OCI-M2 (cell line): ENCODE results near the gene SPATA1.

ENCODE experiments used
- DNase-seq: peaks from one replicate; lab custom pipeline; 2025; ENCODE audit not compliant: unreplicated experiment; lab: John Stamatoyannopoulos, UW

The SPATA1 gene, protein sequence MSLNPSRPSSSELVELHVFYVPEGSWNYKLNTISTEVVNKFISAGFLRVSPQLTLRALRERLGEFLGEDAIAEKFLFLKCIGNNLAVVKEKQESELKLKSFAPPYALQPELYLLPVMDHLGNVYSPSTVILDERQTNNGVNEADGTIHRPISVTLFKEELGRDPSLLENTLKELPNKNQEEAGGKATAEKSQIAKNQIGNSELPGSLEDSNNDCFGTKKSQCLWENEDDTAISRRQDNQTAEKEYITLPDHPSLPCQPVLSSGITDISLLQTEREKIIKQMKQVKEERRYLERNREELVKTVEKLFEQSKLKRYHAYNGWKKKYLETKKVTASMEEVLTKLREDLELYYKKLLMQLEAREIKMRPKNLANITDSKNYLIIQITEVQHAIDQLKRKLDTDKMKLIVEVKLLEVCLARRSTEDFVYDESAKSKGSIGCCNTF

DNA sequence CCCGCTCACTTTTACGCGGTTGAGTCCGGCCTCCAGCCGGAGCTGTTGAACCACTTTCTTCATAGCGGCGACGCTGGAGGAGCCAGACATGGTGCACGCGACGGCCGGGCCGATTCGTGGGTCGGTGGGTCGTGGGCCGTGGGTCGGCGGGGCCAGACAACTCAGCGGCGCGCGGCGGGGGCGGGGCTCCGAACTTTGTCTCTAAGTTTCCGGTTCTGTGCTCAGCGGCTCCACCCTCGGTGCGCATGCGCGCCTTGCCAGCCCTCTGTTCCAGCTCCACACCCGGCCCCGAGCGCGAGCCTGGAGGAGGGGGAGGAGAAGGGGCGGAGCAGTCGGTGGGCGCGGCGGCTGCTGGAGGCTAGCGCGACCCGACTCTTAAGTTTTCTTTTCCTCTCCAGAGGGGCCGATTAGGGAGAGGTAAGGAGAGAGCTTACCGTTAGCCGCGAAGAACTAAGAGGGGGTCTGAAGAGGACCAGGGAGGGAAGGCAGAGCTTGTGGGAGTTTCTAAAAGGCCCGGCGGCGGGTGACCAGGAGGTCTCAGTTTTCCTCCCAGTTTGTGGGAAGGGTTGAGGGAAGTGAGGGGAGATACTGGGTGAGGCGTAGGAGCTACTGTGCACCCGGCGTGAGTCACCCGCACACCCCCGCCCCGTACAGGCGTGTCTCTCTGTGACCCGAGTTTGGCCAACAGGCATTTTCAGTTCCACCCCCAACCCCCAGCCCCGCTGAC lies at the start of gene SPATA1, which contains the start of gene GNG5:
TSS of gene SPATA1 (plus strand) at position 385 of the 727 bp plus-strand sequence. CDS start 9,974 bp downstream, outside the sequence.
TSS of gene GNG5 (minus strand) at position 580 of the 727 bp plus-strand sequence. CDS start at position 90, 490 bp downstream.
- DNase-seq = peak; percentile 88

GRCh38 chr1:84462118-84462517 lies 44.1 kb upstream of the SPATA1 start:
- no peak for DNase-seq

DNA sequence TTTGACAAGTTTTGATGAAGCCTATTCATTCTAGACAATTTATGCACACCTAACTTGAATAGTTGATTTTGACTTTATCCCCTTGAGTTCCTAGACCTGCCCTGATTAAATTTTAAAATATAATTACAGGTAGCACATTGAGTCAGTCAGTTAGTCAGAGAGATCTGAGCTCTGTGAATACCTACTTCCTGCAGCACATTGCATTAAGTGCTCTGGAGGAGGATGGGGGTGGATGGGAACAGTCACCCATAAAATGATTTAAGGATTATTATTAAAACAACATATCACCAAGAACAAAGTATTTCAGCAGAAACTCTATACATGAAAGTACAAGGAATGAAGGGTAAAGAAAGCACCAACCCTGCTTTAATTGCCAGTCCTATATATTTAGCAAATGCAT lies 38.9 kb upstream of the SPATA1 start:
- DNase-seq = no peak

GRCh38 chr1:84476225-84476624 lies 30.0 kb upstream of the SPATA1 start:
- no peak for DNase-seq

- DNase-seq = no peak
Measured at GRCh38 chr1:84478876-84479868, 27.0 kb upstream of the SPATA1 start, which contains the start of gene RPF1. TSS of gene RPF1 (plus strand) at chr1:84479266. CDS start at chr1:84479282, 16 bp downstream.

DNA sequence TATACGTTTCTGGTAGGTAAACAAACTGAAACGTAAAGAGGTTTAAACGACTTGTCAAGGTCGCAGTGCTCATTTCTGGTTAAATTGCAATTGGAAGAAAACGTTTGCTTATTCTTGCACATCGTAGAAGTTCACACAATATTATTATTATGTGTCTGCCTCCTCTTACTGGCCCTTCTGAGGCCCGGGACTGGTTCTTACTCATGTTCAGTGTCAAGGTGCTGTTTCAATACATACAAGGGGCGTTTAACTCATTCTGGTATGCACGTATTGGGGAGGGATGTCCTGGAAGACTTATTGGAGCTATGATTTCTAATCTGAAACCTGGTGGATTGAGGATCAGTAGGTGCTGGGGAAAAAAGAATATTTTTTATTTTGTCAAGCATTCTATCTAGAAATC lies 26.2 kb upstream of the SPATA1 start:
- no peak for DNase-seq

- DNase-seq = no peak
Measured at GRCh38 chr1:84480650-84481049, 25.5 kb upstream of the SPATA1 start.

DNA sequence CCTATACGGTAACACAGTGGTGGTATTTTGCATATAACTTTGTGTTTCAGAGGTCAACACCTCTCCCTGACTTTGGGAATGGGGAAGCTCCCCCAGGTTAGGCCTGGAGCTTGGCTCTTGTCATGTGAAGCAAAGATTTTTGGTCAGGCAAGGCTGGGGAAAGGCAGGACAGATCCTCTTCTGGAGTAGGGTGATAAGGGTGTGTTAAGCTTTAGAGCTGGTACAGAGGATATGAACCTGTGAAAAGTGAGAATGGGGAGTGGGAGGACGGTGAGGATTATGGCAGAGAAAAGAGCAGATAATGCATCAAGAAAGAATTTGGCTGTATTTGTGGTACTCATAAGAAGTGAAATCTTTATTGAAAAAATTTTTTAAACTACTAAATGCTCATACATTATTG lies 24.9 kb upstream of the SPATA1 start:
- no peak for DNase-seq

DNA sequence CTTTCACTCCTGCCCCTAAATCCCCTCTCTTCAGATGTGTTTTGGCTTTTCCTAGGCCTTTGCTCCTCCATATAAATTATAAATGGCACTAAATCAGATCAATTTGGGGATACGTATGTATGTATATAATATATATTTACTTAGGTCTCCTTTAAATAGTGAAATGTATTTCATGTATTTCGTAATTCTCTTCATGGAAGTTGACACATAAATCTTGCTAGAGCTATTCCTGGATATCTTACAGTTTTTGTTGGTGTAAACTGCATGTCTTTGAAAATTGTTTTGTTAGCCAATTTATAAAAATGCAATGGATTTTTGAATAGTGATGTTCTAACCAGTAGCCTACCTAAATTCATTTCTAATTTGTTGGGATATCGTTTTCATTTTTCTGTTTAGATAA lies 18.1 kb upstream of the SPATA1 start:
- DNase-seq = no peak

GRCh38 chr1:84489766-84490165 lies 16.4 kb upstream of the SPATA1 start:
- no peak for DNase-seq

GRCh38 chr1:84492726-84493125 lies 13.5 kb upstream of the SPATA1 start:
- DNase-seq = no peak

DNA sequence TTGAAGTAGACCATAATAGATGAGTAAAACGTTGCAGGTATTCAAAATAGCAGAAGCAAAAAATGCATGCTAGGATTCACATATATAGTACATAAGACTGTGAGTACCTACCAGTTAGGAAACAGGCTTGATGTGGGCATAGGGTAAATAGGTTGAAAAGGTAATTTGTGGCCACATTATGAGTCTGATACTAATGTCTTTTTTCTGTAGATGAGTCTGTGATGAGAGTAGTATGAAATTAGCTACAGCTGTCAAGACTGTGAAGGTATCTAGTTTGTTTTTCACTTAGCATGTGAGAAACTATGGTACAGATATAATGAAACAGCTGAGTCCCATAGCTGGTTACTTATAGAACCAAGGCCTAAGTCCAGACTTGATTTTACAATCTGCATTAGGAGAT lies 12.4 kb upstream of the SPATA1 start:
- DNase-seq = no peak

DNA sequence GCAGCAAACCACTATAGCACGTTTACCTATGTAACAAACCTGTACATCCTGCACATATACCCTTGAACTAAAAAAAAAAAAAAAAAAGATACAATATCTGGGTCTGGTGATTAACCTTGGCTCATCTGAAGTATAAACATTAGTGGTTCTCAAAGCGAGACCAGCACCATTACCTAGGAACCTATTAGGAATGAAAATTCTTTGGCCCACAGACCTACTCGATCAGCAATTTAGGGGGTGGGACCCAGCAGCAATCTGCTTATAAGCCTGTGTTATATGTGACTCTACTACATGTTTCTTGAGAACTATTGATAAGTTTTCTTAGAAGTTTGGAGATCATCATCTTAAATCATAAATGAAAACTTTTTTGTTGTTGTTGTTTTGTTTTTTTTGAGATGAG lies 9.7 kb upstream of the SPATA1 start:
- no peak for DNase-seq

DNA sequence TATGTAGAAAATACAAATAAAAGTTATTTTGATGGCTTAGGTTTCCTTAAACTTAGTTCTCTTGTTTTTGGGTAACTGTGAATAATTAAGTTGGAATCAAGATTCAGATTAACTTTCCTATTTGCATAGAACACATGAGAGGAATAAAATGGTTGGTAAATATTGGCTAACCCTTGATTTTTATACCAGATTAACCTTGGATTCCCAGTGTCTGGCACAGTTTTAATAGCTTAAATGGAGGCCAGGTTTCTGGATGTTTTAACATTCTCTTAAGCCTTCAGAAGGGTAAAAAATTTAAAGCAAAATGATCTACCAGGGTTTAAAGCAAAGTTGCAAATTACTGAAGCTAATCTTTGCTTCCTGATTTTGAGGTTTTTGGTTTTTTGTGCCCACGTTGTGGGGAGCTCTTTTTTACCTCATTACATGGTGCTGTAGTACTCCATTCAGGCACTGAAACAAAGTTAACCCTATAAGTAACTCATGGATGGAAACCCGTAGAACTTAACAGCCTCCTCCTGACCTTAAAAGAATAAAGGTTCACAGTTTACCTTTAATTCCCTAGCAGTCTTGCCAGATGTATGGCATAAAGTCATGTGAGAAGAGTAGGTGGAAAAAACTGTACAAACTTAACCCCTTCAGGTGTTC lies 8.4 kb upstream of the SPATA1 start:
- DNase-seq = no peak

DNA sequence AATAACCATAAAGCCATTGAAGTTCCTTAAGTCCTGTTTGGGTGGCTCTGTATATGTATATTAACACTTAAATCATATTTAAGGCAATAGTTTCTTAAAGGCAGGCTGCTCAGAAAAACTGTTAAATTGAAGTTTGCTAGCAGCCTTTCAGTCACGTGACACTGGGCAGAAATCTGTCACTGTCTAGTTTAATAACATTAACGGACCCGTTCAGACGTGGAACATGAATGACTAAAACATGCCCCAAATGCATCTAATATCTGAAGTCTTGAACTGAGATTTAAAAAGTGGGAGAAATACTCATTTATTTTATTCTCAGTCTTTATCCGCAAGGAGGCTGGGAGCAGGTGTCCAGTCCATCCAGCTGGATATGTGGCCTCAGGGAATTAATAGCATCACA lies 3.3 kb upstream of the SPATA1 start:
- DNase-seq = no peak

- DNase-seq = no peak
Measured at GRCh38 chr1:84504580-84505492, 1.4 kb upstream of the SPATA1 start.

GRCh38 chr1:84505493-84506001 lies 639 bp upstream of the SPATA1 start:
- DNase-seq = no peak

DNA sequence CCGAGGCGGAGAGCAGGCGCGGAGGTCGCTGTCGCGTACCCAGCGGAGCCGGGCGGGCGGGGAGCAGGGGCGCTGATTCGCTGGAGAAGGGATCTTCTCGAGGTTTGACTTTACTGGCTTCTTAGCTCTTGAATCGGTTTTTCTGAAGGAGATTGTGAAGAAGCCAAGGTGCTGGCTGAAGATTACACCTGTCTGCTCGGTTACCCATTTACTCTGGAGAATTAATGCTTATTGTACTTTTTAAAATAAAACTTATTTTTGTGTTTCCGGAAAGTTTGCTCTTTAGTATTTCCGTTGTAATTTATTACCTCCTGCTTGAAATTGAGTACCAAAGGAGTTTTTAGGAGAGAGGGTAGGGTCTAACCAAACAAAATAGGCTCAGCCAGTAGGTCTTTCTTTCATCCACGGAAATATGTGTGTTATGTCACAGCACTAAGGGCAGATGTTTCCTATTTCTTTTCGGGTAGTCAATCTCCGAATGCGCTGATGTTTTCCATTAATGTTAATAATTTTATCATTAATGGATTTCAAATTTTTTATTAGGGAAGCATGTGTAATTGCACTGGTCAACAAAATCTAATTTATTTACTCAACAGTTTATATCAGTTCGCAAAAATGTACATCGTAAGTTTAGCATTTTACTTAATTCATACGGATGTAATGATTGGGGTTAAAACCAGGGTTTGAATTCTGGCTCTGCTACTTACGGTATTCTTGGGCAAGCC lies 705 bp downstream of the SPATA1 start:
- DNase-seq = no peak
